ENCODE results near the gene RPS6KA4.

RPS6KA4 gene

DNA sequence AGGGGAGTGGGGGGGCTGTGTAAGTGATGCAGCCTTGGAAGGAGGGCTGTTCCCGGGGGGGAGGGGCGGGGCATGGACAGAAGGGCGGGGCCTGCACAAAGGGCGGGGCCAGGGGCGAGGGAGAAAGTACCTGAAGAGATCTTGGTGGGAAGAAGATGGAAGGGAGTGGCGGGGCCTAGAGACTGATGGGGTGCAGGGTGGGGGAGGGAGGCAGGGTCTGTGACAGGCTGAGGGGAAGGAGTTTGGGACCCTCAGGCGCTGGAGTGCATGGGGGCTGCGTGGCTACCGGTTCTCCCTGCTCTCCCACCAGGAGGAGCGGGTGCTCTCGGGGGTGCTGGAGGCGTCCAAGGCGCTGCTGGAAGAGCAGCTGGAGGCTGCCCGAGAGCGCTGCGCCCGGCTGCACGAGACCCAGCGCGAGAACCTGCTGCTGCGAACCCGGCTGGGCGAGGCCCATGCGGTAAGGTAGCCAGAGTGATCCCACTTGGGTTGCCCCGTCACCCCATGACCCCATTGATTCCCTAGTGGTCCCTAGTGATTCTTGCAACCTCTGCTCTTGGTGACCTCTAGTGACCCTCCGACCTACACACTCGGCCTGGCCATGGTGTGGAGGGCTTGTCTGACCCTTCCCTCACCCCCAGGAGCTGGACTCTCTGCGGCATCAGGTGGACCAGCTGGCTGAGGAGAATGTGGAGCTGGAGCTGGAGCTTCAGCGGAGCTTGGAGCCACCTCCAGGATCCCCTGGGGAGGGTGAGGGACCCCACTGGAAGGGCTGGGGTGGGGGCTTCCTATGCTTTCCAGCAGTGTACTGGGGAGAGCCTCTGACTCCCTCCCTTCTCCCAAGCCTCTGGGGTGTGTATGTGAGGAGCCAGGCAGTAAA is 15.9 kb upstream of the RPS6KA4 start:
- in situ Hi-C loops (cut with HindIII; ENCODE audit: low pct_ligation_motif_present, low pct_unique_long_range_greater_than_20kb, low sequenced_read_pairs): no loop called here
- DNase-seq: no peak

DNA sequence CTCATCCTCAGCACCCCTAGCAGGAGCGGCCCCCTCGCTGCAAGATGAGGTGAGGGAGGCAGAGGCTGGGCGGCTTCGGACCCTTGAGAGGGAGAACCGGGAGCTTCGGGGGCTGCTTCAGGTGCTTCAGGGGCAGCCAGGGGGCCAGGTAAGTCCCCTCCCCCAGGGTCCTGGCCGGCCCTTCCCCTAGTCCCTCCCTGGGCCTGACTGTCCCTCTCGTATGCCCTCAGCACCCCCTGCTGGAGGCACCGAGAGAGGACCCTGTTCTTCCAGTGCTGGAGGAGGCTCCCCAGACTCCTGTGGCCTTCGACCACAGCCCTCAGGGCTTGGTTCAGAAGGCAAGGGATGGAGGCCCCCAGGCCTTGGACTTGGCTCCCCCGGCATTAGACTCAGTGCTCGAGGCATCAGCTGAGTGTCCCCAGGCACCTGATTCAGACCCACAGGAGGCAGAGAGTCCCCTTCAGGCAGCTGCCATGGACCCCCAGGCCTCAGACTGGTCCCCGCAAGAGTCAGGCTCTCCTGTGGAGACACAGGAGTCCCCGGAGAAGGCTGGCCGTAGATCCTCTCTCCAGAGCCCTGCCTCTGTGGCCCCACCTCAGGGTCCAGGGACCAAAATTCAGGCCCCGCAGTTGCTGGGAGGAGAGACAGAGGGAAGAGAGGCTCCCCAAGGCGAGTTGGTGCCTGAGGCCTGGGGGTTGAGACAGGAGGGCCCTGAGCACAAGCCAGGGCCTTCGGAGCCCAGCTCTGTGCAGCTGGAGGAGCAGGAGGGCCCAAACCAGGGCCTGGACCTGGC is 15.0 kb upstream of the RPS6KA4 start:
- peak; percentile 39 for DNase-seq
- in situ Hi-C loops (cut with HindIII; ENCODE audit: low pct_ligation_motif_present, low pct_unique_long_range_greater_than_20kb, low sequenced_read_pairs): no loop called here

DNA sequence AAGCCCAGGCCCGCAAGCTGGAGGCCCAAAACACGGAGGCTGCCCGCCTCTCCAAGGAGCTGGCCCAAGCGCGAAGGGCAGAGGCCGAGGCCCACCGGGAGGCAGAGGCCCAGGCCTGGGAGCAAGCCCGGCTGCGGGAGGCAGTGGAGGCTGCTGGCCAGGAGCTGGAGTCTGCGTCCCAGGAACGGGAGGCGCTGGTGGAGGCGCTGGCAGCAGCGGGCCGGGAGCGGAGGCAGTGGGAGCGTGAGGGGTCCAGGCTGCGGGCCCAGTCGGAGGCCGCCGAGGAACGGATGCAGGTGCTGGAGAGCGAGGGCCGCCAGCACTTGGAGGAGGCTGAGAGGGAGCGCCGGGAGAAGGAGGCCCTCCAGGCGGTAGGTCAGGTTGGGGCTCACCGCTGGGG is 14.2 kb upstream of the RPS6KA4 start:
- no peak for DNase-seq
- in situ Hi-C loops (cut with HindIII; ENCODE audit: low pct_ligation_motif_present, low pct_unique_long_range_greater_than_20kb, low sequenced_read_pairs): no loop called here

DNA sequence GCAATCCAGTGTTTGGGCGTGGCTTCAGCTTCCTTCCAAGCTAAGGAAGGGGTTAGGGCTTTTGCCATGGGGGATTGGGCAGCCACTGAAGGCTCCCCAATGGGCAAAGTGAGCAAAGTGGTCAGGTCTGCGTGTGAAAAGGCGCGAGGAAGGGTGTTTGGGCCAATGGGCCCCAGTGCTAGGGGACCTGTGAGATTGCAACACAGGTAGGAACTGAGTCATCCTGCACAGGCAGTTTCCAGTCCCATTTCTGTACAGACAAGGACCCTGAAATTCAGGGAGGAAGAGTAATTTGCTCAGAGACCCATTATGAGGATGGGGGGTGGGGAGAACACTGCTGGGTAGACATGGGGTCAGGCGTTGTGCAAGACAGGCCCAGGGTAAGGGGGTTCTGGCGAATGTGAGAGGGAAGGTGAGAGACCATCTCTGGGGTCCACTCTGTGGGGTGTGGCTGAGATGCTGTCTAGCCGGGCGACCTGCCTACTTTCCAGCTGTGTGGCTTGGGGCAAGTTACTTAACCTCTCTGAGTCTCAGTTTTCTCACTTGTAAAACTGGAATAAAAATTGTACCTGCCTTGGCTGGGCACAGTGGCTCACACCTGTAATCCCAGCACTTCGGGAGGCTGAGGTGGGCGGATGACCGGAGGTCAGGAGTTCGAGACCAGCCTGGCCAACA is 11.6 kb upstream of the RPS6KA4 start:
- in situ Hi-C loops (cut with HindIII; ENCODE audit: low pct_ligation_motif_present, low pct_unique_long_range_greater_than_20kb, low sequenced_read_pairs): no loop called here
- DNase-seq: no peak

DNA sequence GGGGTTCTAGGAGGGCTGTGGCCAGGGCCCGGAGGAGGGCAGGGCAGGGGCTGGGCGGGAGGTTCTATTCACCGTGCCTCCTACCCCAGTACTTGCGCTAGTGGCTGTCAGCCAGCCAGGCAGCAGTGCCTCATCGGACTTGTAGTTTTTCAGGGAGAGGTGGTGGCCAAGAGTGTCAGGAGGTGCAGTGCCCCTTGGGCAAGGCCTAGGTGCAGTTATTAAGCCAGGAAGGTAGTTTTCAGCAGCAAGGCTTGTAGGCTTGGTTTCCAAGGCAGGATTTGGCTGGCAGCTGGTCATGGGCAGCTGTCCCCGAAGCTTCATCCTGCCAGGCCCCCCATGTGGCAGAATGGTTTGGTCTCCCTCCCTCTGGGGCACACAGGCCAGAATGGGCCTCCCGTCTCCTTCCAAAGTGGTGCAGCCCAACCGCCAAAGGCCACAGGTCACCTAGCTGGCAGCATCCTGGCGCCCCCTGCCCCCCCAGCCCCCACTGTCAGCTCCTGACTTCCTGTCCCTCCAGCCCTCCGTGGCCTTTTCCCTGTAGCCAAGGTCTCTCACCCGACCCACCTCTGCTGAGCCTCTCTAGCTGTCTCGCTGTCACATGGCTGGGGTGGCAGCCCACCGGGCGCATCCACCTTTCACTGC is 10.5 kb upstream of the RPS6KA4 start:
- in situ Hi-C loops (cut with HindIII; ENCODE audit: low pct_ligation_motif_present, low pct_unique_long_range_greater_than_20kb, low sequenced_read_pairs): no loop called here
- DNase-seq: no peak

DNA sequence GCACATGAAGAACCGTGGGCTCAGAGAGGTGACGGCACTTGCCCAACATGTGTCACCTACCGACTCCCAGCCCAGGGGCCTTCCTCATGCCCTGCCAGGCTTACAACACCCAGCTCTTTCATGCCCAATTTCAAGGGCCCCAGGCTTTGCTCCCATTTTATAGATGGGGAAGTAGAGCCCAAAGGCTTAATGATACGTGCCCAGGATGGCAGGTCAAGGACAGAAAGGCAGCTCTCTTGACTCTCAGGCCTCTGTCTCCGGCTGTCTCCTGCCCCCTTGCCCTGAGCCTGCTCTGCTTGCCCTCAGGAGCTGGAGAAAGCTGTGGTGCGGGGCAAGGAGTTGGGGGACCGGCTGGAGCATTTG is 10.0 kb upstream of the RPS6KA4 start:
- in situ Hi-C loops (cut with HindIII; ENCODE audit: low pct_ligation_motif_present, low pct_unique_long_range_greater_than_20kb, low sequenced_read_pairs): no loop called here
- DNase-seq: no peak

DNA sequence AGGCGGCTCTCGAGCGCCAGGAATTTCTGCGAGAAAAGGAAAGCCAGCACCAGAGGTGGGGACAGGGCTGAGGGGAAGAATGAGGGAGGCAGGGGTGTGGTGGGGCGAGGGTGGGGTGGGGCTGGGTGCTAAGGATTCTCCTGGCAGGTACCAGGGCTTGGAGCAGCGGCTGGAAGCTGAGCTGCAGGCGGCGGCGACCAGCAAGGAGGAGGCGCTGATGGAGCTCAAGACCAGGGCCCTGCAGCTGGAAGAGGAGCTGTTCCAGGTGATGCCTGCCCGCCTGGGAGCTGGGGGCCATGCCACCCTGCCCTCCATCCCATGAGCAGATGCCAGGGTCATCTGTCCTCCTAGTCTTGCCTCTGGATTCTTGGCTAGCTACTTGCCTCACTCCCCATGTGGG is 9.6 kb upstream of the RPS6KA4 start:
- DNase-seq: no peak
- in situ Hi-C loops (cut with HindIII; ENCODE audit: low pct_ligation_motif_present, low pct_unique_long_range_greater_than_20kb, low sequenced_read_pairs): no loop called here

DNA sequence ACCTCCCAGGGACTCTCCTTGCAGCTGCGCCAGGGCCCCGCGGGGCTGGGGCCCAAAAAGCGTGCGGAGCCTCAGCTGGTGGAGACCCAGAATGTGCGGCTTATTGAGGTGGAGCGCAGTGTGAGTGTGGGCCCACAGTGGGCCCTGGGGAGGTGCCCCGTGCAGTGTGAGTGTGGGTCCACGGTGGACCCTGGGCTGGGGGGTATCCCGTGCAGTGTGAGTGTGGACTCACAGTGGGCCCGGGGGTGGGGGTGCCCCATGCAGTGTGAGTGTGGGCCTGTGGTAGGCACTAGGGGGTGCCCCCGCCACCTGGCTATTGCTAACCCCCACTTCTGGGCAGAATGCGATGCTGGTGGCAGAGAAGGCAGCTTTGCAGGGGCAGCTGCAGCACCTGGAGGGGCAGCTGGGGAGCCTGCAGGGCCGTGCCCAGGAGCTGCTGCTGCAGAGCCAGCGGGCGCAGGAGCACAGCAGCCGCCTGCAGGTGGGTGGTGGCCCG is 7.8 kb upstream of the RPS6KA4 start:
- in situ Hi-C loops (cut with HindIII; ENCODE audit: low pct_ligation_motif_present, low pct_unique_long_range_greater_than_20kb, low sequenced_read_pairs): no loop called here
- no peak for DNase-seq

DNA sequence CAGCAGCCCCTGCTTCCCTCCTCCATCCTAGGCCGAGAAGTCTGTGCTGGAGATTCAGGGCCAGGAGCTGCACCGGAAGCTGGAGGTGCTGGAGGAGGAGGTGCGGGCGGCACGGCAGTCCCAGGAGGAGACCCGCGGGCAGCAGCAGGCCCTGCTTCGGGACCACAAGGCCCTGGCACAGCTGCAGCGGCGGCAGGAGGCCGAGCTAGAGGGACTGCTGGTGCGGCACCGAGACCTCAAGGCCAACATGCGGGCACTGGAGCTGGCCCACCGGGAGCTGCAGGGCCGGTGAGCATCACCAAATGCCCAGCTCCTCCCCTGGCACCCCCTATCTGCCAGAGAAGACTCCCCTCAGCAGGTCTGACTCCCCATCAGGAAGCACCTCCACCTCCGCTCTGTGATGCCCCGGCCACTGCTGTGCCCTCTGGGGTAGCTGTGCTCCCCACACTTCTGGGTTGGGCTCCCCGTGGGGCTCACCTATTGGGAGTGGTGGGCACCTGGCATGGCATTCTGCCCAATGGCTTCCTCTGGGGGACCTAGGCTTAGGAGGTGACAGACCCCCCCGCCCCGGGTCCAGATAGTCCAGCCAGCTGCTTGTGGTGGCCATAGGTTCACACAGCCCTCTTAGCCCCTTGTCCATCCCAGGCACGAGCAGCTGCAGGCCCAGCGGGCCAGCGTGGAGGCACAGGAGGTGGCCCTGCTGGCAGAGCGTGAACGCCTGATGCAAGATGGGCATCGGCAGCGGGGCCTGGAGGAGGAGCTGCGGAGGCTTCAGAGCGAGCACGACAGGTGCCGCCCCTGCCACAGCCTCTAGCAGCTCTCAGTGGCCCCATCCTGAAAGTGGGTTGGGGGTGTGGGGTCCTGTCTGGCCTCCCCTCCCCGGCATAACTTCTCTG is 6.6 kb upstream of the RPS6KA4 start:
- in situ Hi-C loops (cut with HindIII; ENCODE audit: low pct_ligation_motif_present, low pct_unique_long_range_greater_than_20kb, low sequenced_read_pairs): no loop called here
- DNase-seq: no peak

DNA sequence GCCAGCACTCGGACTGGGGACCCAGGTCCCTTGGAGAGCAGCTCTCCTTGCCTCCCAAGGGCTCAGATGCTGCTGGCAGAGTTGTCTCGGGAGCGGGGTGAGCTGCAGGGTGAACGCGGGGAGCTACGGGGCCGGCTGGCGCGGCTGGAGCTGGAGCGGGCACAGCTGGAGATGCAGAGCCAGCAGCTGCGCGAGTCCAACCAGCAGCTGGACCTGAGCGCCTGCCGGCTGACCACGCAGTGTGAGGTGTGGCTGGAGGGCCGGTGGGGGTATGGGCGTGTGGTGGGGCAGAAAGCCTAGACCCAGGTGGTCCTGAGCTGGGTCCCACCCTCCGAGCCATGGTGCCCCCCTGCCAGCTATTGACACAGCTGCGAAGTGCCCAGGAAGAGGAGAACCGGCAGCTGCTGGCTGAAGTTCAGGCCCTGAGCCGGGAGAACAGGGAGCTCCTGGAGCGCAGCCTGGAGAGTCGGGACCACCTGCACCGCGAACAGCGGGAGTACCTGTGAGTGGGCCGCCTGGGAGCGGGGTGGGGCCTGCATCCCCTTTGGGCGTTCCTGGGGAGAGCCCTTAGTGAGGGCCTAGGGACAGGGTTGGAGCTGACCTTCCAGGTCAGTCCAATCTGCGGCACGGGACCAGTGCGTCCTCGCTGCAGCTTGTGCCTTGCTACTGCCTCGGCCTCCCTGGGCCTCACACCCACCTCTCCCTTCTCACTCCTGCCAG is 5.8 kb upstream of the RPS6KA4 start:
- DNase-seq: no peak
- in situ Hi-C loops (cut with HindIII; ENCODE audit: low pct_ligation_motif_present, low pct_unique_long_range_greater_than_20kb, low sequenced_read_pairs): no loop called here

DNA sequence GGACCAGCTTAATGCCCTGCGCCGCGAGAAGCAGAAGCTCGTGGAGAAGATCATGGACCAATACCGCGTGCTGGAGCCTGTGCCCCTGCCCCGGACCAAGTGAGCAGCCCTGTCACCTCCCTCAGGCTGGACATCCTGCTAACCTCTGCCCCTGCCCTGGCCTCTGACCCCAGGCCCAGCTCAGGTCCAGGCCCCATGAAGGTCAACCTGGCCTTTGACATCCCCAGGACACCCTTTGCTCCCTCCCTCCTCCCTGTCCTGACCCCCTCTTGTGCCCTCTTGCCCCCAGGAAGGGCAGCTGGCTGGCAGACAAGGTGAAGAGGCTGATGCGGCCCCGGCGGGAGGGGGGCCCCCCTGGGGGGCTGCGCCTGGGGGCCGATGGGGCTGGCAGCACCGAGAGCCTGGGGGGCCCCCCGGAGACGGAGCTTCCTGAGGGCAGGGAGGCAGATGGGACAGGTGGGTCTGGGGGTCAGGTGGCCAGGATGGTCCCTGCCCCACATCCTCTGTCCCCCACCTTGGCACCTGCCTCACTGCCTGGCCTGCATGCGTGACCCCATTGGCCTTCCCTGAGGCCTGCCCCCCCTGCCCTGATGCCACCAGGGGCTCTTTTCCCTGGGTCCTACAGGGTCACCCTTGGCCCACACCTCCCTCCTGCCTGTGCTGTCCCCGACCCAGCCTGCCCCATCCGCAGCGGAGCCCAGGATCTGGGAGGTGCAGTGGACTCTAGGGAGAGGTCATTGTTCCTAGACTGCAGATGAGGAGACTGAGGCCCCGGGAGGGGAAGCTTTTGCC is 5.1 kb upstream of the RPS6KA4 start:
- in situ Hi-C loops (cut with HindIII; ENCODE audit: low pct_ligation_motif_present, low pct_unique_long_range_greater_than_20kb, low sequenced_read_pairs): no loop called here

DNA sequence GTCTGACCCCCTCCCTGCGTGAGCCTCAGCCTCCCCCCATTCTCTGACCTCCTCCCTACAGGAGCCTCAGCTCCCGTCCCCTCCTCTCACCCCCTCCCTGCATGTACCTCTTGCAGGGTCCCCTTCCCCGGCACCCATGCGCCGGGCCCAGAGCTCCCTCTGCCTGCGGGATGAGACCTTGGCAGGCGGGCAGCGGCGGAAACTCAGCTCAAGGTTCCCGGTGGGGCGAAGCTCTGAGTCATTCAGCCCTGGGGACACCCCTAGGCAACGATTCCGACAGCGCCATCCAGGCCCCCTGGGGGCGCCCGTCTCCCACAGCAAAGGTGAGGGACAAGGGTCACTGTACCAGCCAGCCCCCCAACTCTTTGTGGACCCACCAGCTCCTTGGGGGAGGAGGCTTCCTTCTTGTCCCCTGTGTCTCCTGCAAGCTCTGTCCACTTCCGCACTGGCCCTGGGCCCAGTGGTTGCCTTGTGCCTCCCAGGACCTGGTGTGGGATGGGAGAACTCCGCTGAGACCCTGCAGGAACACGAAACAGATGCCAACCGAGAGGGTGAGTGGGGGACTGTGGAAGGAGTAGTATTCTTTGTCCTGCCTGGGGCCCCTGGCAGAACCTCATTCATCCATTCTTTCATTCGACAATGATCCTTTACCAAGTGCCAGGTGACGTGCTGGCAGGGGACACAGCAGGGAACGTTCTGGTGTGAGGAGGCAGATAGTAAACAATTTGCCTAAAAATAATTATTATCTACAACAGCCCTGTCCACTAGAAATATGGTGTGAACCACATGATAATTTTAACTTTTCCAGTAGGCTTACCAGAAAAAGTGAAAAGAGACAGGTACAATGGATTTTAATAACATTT is 3.7 kb upstream of the RPS6KA4 start:
- in situ Hi-C loops (cut with HindIII; ENCODE audit: low pct_ligation_motif_present, low pct_unique_long_range_greater_than_20kb, low sequenced_read_pairs): no loop called here
- peak; percentile 86 for DNase-seq

More for the DNA sequence above, 5.1 kb upstream of the RPS6KA4 start:
- DNase-seq: no peak

DNA sequence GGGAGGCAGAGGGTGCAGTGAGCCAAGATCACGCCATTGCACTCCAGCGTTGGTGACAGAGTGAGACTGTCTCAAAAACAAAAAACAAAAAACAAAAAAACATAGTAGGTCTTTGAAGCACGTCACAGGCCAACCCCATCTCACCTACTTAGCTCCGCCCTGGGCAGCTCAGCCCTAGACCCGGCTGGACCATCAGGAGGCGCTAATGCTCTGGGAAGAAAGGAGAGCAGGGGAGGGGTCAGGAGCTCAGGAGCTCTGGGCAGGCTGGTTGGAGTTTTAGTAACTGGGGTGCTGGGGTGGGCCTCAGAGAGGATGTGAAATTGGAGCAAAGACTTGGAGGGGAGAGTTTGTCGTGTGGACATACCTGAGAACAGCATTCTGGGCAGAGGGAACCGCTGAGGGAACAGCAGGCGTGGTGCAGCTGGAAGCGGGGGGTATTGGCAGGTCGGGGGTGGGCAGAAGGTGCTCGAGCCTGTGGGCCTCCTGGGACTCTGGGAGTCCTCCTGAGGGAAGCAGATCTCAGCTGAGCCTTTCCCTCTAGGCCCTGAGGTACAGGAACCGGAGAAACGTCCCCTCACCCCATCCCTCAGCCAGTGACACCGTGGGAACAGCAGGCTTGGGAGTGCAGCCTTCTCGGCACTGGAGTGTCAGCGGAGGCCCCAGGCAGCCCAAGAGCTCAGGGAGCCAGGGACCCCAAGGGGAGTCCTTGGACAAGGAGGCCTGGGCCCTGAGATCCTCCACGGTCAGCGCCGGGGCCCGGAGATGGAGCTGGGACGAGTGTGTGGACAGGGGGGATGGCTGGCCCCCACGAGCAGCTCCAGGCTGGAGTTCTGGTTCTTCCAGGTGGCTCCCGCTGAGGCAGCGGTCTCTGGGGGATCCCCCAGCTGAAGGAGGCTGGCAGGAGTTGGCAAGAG is 2.2 kb upstream of the RPS6KA4 start:
- in situ Hi-C loops (cut with HindIII; ENCODE audit: low pct_ligation_motif_present, low pct_unique_long_range_greater_than_20kb, low sequenced_read_pairs): no loop called here
- peak; percentile 71 for DNase-seq

DNA sequence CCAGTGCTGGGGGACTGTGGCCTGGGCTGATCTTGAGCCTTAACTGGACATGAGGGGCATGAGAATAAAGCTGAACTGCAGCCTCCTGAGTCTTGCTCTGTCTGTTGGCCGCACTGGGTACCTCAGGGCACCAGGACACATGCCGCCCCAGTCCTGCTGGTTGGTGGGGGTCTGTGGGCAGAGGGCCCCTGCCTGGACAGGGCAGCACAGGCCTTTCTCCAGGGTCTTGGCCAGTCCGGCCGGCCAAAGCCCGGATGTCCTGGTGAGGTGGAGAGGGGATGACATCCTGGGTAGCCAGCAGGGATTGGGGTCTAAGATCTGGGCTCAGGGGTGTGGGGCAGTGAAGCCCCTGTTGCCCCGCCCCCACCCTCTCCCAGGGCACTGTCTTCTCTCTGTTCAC is 1.5 kb upstream of the RPS6KA4 start:
- in situ Hi-C loops (cut with HindIII; ENCODE audit: low pct_ligation_motif_present, low pct_unique_long_range_greater_than_20kb, low sequenced_read_pairs): no loop called here
- DNase-seq: no peak
